ENCODE results near the gene MUC21. TPM values are rescaled to one million over a fixed set of nuclear protein-coding genes. Genes with fewer than 3 reads are reported as not detected.
"Not testable (repeated sequence)": the region's sequence is repeated elsewhere in the genome, so short reads cannot be mapped to it uniquely, and the experiment has no call there.

Gene MUC21
- total RNA-seq, 1 donor from 2014 or later = not detected

GRCh38 chr6:30998785-30999184 is 15.3 kb downstream of the MUC21 start:
- DNase-seq = no peak

DNA sequence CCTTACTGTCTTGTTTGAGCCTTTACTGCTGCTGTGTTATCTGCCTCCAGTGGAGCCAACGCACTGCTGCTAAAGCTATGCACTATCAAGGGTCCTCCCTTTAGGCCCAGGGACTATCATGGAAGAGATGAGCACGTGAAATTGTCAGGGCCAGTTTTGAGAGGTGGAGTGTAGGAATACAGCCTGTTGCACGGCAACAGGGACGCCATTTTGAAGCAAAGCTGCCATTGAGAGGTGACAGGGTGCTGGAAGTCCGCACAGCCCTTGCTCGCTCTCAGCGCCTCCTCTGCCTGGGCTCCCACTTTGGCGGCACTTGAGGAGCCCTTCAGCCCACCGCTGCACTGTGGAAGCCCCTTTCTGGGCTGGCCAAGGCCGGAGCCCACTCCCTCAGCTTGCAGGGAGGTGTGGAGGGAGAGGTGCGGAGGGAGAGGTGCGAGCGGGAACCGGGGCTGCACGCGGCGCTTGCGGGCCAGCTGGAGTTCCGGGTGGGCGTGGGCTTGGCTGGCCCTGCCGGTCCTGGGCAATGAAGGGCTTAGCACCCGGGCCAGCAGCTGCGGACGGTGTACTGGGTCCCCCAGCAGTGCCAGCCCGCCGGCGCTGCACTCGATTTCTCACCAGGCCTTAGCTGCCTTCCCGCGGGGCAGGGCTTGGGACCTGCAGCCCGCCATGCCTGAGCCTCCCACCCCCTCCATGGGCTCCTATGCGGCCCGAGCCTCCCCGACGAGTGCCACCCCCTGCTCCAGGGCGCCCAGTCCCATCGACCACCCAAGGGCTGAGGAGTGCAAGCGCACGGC is 16.7 kb downstream of the MUC21 start:
- not testable (repeated sequence) for H3K27me3 Mint-ChIP-seq (ENCODE audit: unreplicated experiment); H3K36me3 Mint-ChIP-seq (ENCODE audit: unreplicated experiment); DNase-seq; H3K4me3 Mint-ChIP-seq (ENCODE audit: unreplicated experiment); H3K27ac Mint-ChIP-seq (ENCODE audit: unreplicated experiment); H3K9me3 Mint-ChIP-seq (ENCODE audit: unreplicated experiment); H3K4me1 Mint-ChIP-seq (ENCODE audit: low read depth, unreplicated experiment)

More at GRCh38 chr6:30998785-30999184, 15.3 kb downstream of the MUC21 start:
- Mint-ChIP-seq H3K27ac (ENCODE audit: unreplicated experiment) (no peak overlapping the region), H3K4me3 (ENCODE audit: unreplicated experiment) (no peak overlapping the region), H3K27me3 (ENCODE audit: unreplicated experiment) (no peaks in the 10 kb centered on the region), H3K9me3 (ENCODE audit: unreplicated experiment) (peaks cover 5% of the 10 kb centered on the region), H3K4me1 (ENCODE audit: low read depth, unreplicated experiment) (no peaks in the 10 kb centered on the region), H3K36me3 (ENCODE audit: unreplicated experiment) (peaks cover 6% of the 10 kb centered on the region)
- TF ChIP-seq, protein P1, sequence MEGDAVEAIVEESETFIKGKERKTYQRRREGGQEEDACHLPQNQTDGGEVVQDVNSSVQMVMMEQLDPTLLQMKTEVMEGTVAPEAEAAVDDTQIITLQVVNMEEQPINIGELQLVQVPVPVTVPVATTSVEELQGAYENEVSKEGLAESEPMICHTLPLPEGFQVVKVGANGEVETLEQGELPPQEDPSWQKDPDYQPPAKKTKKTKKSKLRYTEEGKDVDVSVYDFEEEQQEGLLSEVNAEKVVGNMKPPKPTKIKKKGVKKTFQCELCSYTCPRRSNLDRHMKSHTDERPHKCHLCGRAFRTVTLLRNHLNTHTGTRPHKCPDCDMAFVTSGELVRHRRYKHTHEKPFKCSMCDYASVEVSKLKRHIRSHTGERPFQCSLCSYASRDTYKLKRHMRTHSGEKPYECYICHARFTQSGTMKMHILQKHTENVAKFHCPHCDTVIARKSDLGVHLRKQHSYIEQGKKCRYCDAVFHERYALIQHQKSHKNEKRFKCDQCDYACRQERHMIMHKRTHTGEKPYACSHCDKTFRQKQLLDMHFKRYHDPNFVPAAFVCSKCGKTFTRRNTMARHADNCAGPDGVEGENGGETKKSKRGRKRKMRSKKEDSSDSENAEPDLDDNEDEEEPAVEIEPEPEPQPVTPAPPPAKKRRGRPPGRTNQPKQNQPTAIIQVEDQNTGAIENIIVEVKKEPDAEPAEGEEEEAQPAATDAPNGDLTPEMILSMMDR (IDR thresholded peaks at IDR 0.05; ENCODE audit: partially characterized antibody, unreplicated experiment) = no peak

DNA sequence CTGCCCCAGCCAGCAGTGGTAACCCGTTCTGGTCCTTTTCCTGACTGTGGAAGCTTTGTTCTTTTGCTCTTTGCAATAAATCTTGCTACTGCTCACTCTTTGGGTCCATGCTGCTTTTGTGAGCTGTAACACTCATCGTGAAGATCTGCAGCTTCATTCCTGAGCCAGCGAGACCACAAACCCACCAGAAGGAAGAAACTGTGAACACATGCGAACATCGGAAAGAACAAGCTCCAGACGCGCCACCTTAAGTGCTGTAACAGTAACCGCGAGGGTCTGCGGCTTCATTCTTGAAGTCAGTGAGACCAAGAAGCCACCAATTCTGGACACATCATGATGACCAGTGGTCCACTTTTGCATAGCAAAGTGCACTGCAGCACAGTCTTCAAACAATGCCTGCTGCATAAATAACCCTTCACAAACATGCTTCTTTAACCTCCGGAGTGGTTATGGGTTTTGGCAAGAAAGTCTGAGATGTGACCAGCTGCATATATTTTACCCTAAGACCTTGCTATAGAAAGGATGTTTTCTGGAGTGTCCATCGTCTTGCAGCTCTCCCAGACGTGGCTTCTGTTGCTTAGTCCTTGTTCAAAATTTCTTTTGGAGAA is 17.9 kb downstream of the MUC21 start:
- Mint-ChIP-seq H3K27ac (ENCODE audit: unreplicated experiment) (no peak overlapping the region), H3K4me3 (ENCODE audit: unreplicated experiment) (no peak overlapping the region), H3K27me3 (ENCODE audit: unreplicated experiment) (no peaks in the 10 kb centered on the region), H3K4me1 (ENCODE audit: low read depth, unreplicated experiment) (no peaks in the 10 kb centered on the region), H3K36me3 (ENCODE audit: unreplicated experiment) (no peaks in the 10 kb centered on the region), H3K9me3 (ENCODE audit: unreplicated experiment) (peaks cover 1% of the 10 kb centered on the region)
- no peak for DNase-seq
- TF ChIP-seq, protein P1 (IDR thresholded peaks at IDR 0.05; ENCODE audit: partially characterized antibody, unreplicated experiment) = no peak

- H3K27ac Mint-ChIP-seq (ENCODE audit: unreplicated experiment) = no peak overlapping the region
- H3K27me3 Mint-ChIP-seq (ENCODE audit: unreplicated experiment) = no peaks in the 10 kb centered on the region
- no peak overlapping the region for H3K4me3 Mint-ChIP-seq (ENCODE audit: unreplicated experiment)
- TF ChIP-seq, protein P1 (IDR thresholded peaks at IDR 0.05; ENCODE audit: partially characterized antibody, unreplicated experiment) = no peak
- H3K9me3 Mint-ChIP-seq (ENCODE audit: unreplicated experiment) = peaks cover 1% of the 10 kb centered on the region
- DNase-seq = no peak
- no peaks in the 10 kb centered on the region for H3K4me1 Mint-ChIP-seq (ENCODE audit: low read depth, unreplicated experiment)
- H3K36me3 Mint-ChIP-seq (ENCODE audit: unreplicated experiment) = no peaks in the 10 kb centered on the region
Measured at GRCh38 chr6:31002471-31002870, 19.0 kb downstream of the MUC21 start.

DNA sequence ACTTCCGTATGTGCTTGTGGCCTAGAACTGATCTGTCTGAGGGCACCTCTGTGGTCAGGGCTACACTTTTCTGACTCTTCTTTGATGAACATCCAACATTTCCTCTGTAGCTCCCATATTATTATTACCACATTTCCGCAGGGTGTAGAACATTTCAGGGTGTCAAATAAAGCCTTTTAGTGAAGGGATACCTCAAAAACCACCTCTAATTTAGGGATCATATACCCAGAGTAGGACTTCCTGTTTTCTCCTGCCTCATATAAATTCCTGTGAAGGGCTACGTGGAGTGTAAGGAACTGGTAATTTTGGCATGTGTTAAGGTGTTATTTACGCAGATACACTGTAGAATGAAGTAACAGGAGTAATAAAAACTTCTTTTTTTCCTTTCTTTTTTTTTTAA is 21.3 kb downstream of the MUC21 start:
- no peak for DNase-seq
- TF ChIP-seq, protein P1 (IDR thresholded peaks at IDR 0.05; ENCODE audit: partially characterized antibody, unreplicated experiment) = no peak
- Mint-ChIP-seq H3K4me3 (ENCODE audit: unreplicated experiment) (no peak overlapping the region), H3K27me3 (ENCODE audit: unreplicated experiment) (no peaks in the 10 kb centered on the region), H3K27ac (ENCODE audit: unreplicated experiment) (no peak overlapping the region), H3K9me3 (ENCODE audit: unreplicated experiment) (no peaks in the 10 kb centered on the region), H3K4me1 (ENCODE audit: low read depth, unreplicated experiment) (no peaks in the 10 kb centered on the region), H3K36me3 (ENCODE audit: unreplicated experiment) (no peaks in the 10 kb centered on the region)
